HUES6 (cell line): ENCODE results near the gene SLC2A4RG.
"Not testable (repeated sequence)": the region's sequence is repeated elsewhere in the genome, so short reads cannot be mapped to it uniquely, and the experiment has no call there.

Experiments used
- H3K27ac ChIP-seq: 2 replicates; pipeline ENCODE4 v1.7.0; 2013; ENCODE audit warnings: low read depth, mild to moderate bottlenecking, low read length, inconsistent platforms
- H3K27me3 ChIP-seq: 2 replicates; pipeline ENCODE4 v1.6.1; 2013; ENCODE audit warnings: low read length; ENCODE audit not compliant: control insufficient read depth, insufficient read depth
- H3K36me3 ChIP-seq: 2 replicates; pipeline ENCODE4 v1.6.1; 2013; ENCODE audit warnings: low read length; ENCODE audit not compliant: control insufficient read depth, insufficient read depth
- H3K4me1 ChIP-seq: 2 replicates; pipeline ENCODE4 v1.6.1; 2013; ENCODE audit warnings: low read length; ENCODE audit not compliant: control insufficient read depth, insufficient read depth
- H3K4me3 ChIP-seq: 2 replicates; pipeline ENCODE4 v1.5.1; 2013; ENCODE audit warnings: low read depth, low read length
- H3K9ac ChIP-seq: one replicate; pipeline ENCODE4 v1.6.1; 2013; ENCODE audit warnings: mild to moderate bottlenecking, low read length
- H3K9me3 ChIP-seq: 2 replicates; pipeline ENCODE4 v1.6.1; 2013; ENCODE audit warnings: low read depth, low read length; ENCODE audit not compliant: control insufficient read depth, insufficient read depth

Gene SLC2A4RG

GRCh38 chr20:63767886-63768285 is 28.3 kb downstream of the SLC2A4RG start:
- H3K27me3 ChIP-seq, result no peaks in the 10 kb centered on the region
- no peak overlapping the region for H3K27ac ChIP-seq
- H3K9me3 ChIP-seq, result no peaks in the 10 kb centered on the region
- H3K4me3 ChIP-seq, result no peak overlapping the region
- no peak overlapping the region for H3K9ac ChIP-seq
- H3K4me1 ChIP-seq, result no peaks in the 10 kb centered on the region; the same call in 1 of the 2 replicates
- peaks cover 23% of the 10 kb centered on the region for H3K36me3 ChIP-seq

- H3K36me3 ChIP-seq, result peaks cover 18% of the 10 kb centered on the region
- no peak overlapping the region for H3K9ac ChIP-seq
- H3K27me3 ChIP-seq, result no peaks in the 10 kb centered on the region
- H3K27ac ChIP-seq, result no peak overlapping the region
- no peaks in the 10 kb centered on the region for H3K9me3 ChIP-seq
- H3K4me3 ChIP-seq, result no peak overlapping the region
- H3K4me1 ChIP-seq, result no peaks in the 10 kb centered on the region; the same call in 1 of the 2 replicates
These were observed 29.3 kb downstream of the SLC2A4RG start for GRCh38 chr20:63768591-63769515.

- no peak overlapping the region for H3K27ac ChIP-seq
These were observed 30.4 kb downstream of the SLC2A4RG start for GRCh38 chr20:63769891-63770474.

GRCh38 chr20:63771046-63771707 is 31.6 kb downstream of the SLC2A4RG start:
- H3K27me3 ChIP-seq, result no peaks in the 10 kb centered on the region

More at GRCh38 chr20:63769891-63770474, 30.4 kb downstream of the SLC2A4RG start:
- H3K4me1 ChIP-seq, result no peaks in the 10 kb centered on the region; the same call in 1 of the 2 replicates
- no peaks in the 10 kb centered on the region for H3K9me3 ChIP-seq
- peaks cover 16% of the 10 kb centered on the region for H3K36me3 ChIP-seq
- H3K9ac ChIP-seq, result no peak overlapping the region
- H3K27me3 ChIP-seq, result no peaks in the 10 kb centered on the region
- H3K4me3 ChIP-seq, result no peak overlapping the region

GRCh38 chr20:63772781-63773518 is 33.4 kb downstream of the SLC2A4RG start:
- H3K9ac ChIP-seq, result no peak overlapping the region
- H3K9me3 ChIP-seq, result no peaks in the 10 kb centered on the region
- peaks cover 9% of the 10 kb centered on the region for H3K36me3 ChIP-seq
- H3K27me3 ChIP-seq, result no peaks in the 10 kb centered on the region
- no peak overlapping the region for H3K4me3 ChIP-seq
- peaks cover 10% of the 10 kb centered on the region for H3K4me1 ChIP-seq
- H3K27ac ChIP-seq, result no peak overlapping the region

More at GRCh38 chr20:63771046-63771707, 31.6 kb downstream of the SLC2A4RG start:
- Histone ChIP-seq H3K9me3 (no peaks in the 10 kb centered on the region), H3K27ac (no peak overlapping the region), H3K4me3 (no peak overlapping the region), H3K9ac (no peak overlapping the region), H3K4me1 (peaks cover 10% of the 10 kb centered on the region), H3K36me3 (peaks cover 16% of the 10 kb centered on the region)

GRCh38 chr20:63773571-63774241 is 34.1 kb downstream of the SLC2A4RG start:
- Histone ChIP-seq H3K27me3 (no peaks in the 10 kb centered on the region), H3K27ac (no peak overlapping the region), H3K36me3 (peaks cover 8% of the 10 kb centered on the region), H3K9ac (no peak overlapping the region), H3K9me3 (no peaks in the 10 kb centered on the region), H3K4me1 (peaks cover 15% of the 10 kb centered on the region), H3K4me3 (no peak overlapping the region)

- Histone ChIP-seq H3K9me3 (no peaks in the 10 kb centered on the region), H3K27me3 (no peaks in the 10 kb centered on the region), H3K4me3 (no peak overlapping the region)
These were observed 34.7 kb downstream of the SLC2A4RG start for GRCh38 chr20:63774306-63774705.

GRCh38 chr20:63775096-63775978 is 35.8 kb downstream of the SLC2A4RG start:
- Histone ChIP-seq H3K36me3 (no peaks in the 10 kb centered on the region), H3K27ac (no peak overlapping the region), H3K9me3 (no peaks in the 10 kb centered on the region), H3K4me1 (peaks cover 17% of the 10 kb centered on the region), H3K4me3 (peak overlapping the region; percentile 61), H3K9ac (peak overlapping the region; percentile 50), H3K27me3 (no peaks in the 10 kb centered on the region)

More at GRCh38 chr20:63774306-63774705, 34.7 kb downstream of the SLC2A4RG start:
- Histone ChIP-seq H3K27ac (no peak overlapping the region), H3K4me1 (peaks cover 17% of the 10 kb centered on the region), H3K36me3 (peaks cover 2% of the 10 kb centered on the region), H3K9ac (no peak overlapping the region)

- H3K4me1 ChIP-seq, result peaks cover 17% of the 10 kb centered on the region
- H3K4me3 ChIP-seq, H3K27ac ChIP-seq, H3K27me3 ChIP-seq, H3K9ac ChIP-seq, H3K36me3 ChIP-seq, H3K9me3 ChIP-seq: not testable (repeated sequence)
These were observed 37.3 kb downstream of the SLC2A4RG start for GRCh38 chr20:63776875-63777274.
